Astrocyte of the cerebellum (primary cell): ENCODE results near the gene CNTNAP2.
"Not testable (repeated sequence)": the region's sequence is repeated elsewhere in the genome, so short reads cannot be mapped to it uniquely, and the experiment has no call there.

ENCODE experiments used
- DNase-seq: peaks from one replicate; pipeline ENCODE4 v3.0.0-alpha.2; 2011; ENCODE audit warnings: low read depth
- H3K4me3 ChIP-seq: 2 replicates; pipeline ENCODE4 v1.5.1; 2011; ENCODE audit warnings: mild to moderate bottlenecking, low read depth, low read length, moderate library complexity
- in situ Hi-C: cut with HindIII; loops from 2 replicates; pipeline ENCODE4 v1.10.0; 2017; ENCODE audit warnings: low sequenced_read_pairs
- TF ChIP-seq, protein P1 (sequence below): IDR thresholded peaks from 2 replicates; pipeline ENCODE4 v1.5.1; 2012; ENCODE audit warnings: low read length, low read depth, moderate library complexity, mild to moderate bottlenecking; ENCODE audit errors: missing control alignments

The CNTNAP2 gene

GRCh38 chr7:146214842-146215241, 98.2 kb downstream of the CNTNAP2 start:
- TF ChIP-seq, protein P1, sequence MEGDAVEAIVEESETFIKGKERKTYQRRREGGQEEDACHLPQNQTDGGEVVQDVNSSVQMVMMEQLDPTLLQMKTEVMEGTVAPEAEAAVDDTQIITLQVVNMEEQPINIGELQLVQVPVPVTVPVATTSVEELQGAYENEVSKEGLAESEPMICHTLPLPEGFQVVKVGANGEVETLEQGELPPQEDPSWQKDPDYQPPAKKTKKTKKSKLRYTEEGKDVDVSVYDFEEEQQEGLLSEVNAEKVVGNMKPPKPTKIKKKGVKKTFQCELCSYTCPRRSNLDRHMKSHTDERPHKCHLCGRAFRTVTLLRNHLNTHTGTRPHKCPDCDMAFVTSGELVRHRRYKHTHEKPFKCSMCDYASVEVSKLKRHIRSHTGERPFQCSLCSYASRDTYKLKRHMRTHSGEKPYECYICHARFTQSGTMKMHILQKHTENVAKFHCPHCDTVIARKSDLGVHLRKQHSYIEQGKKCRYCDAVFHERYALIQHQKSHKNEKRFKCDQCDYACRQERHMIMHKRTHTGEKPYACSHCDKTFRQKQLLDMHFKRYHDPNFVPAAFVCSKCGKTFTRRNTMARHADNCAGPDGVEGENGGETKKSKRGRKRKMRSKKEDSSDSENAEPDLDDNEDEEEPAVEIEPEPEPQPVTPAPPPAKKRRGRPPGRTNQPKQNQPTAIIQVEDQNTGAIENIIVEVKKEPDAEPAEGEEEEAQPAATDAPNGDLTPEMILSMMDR, result no peak
- no peak overlapping the region for H3K4me3 ChIP-seq
- in situ Hi-C loops, result no loop called here
- DNase-seq, result no peak

DNA sequence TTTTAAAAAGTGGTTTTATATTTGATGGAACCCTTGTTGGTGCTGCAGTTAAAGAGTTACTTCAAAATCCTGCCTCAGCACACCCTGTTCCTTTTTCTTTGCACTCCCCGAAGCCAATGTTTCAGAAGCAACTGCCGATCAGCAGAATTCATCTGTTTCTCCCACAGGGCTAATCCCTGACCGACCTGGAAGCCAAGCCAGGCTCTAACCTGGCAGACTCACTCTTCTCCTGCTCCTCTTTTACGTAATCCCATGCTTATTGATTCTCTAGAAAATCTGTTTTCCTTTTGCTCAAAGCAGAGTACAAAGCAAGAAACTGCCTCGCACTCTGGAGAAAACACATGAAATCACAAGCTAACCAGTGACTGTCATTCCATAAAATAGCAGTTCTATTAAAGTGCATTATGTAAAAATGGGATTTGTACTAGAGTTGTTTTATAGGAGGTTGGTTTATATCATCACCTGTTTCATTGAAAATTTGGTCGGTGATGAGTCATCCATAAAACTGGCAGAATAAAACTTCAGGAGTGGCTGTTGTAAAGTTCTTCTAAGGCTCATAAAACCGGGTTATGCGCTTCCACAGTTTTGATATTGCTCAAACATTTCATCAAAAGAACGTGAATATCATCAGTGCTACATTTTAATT, 99.9 kb downstream of the CNTNAP2 start:
- no peak for DNase-seq
- no peak overlapping the region for H3K4me3 ChIP-seq
- in situ Hi-C loops, result no loop called here
- TF ChIP-seq, protein P1, result no peak

- TF ChIP-seq, protein P1, result no peak
- in situ Hi-C loops, result no loop called here
- H3K4me3 ChIP-seq, result no peak overlapping the region
- DNase-seq, result no peak
These were observed 107.2 kb downstream of the CNTNAP2 start for GRCh38 chr7:146223851-146224250.

DNA sequence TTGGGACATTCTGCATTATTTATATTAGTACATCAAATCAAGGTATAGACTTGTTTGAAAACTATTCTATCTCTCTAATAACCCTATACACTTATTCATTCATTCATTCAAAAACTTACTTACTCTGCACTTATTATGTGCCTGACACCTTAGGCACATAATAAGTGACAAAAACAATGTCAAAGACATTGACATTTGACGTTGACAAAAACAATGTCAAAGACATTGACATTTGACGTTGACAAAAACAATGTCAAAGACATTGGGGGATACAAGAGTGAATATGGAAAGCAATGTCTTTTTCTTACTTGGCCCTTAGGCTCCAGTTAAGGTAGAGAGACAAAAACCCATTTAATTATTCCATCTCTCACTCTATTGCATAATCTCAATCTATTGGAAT, 116.0 kb downstream of the CNTNAP2 start:
- TF ChIP-seq, protein P1, result no peak
- no peak overlapping the region for H3K4me3 ChIP-seq
- DNase-seq, result no peak
- in situ Hi-C loops, result no loop called here

GRCh38 chr7:146235195-146235594, 118.6 kb downstream of the CNTNAP2 start:
- no peak for DNase-seq
- in situ Hi-C loops, result no loop called here
- TF ChIP-seq, protein P1, result no peak
- no peak overlapping the region for H3K4me3 ChIP-seq

DNA sequence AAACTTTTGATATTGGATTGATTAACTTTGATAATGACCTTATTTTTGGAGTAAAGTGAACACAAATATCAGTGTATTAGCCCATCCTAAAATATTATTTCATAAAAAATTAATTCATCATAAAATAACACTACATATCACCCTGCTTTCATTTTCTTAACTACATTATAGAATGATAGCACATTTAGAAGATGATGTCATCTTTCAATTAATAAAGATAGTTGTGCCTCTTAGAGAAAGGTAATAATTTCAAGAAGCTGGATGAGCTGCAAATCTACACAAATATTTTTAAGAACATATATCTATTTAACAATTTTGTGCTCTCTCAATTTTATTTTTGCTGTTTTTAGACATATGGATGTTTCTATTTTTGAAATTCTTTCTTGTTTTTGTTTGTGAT, 126.1 kb downstream of the CNTNAP2 start:
- in situ Hi-C loops, result no loop called here
- DNase-seq, result no peak
- TF ChIP-seq, protein P1, result no peak

DNA sequence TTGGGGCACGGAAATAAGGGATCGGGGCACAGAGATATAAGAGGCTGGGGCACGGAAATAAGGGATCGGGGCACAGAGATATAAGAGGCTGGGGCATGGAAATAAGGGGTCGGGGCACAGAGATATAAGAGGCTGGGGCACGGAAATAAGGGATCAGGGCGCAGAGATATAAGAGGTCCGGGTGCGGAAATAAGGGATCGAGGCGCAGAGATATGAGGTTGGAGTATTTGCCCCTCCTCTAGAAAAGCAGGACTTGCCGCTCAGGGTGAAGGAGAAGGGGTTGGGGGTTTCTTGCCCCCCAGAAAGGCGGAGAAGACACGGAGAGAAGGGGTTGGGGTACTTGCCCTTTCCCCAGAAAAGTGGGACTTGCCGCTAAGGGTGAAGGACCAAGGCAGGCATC, 131.4 kb downstream of the CNTNAP2 start:
- in situ Hi-C loops, H3K4me3 ChIP-seq, DNase-seq: not testable (repeated sequence)

More for the DNA sequence above, 126.1 kb downstream of the CNTNAP2 start:
- no peak overlapping the region for H3K4me3 ChIP-seq

- in situ Hi-C loops, H3K4me3 ChIP-seq, DNase-seq: not testable (repeated sequence)
These were observed 132.1 kb downstream of the CNTNAP2 start for GRCh38 chr7:146248744-146249143.
